GM19324 (cell line): ENCODE data around the gene CTSA.

Experiments
- ATAC-seq: cut with Tn5 transposase; IDR thresholded peaks from one replicate; pipeline ENCODE4 v1.9.1; 2021; ENCODE audit warnings: mild to moderate bottlenecking, moderate library complexity; ENCODE audit not compliant: unreplicated experiment, low FRiP score

Gene CTSA

DNA sequence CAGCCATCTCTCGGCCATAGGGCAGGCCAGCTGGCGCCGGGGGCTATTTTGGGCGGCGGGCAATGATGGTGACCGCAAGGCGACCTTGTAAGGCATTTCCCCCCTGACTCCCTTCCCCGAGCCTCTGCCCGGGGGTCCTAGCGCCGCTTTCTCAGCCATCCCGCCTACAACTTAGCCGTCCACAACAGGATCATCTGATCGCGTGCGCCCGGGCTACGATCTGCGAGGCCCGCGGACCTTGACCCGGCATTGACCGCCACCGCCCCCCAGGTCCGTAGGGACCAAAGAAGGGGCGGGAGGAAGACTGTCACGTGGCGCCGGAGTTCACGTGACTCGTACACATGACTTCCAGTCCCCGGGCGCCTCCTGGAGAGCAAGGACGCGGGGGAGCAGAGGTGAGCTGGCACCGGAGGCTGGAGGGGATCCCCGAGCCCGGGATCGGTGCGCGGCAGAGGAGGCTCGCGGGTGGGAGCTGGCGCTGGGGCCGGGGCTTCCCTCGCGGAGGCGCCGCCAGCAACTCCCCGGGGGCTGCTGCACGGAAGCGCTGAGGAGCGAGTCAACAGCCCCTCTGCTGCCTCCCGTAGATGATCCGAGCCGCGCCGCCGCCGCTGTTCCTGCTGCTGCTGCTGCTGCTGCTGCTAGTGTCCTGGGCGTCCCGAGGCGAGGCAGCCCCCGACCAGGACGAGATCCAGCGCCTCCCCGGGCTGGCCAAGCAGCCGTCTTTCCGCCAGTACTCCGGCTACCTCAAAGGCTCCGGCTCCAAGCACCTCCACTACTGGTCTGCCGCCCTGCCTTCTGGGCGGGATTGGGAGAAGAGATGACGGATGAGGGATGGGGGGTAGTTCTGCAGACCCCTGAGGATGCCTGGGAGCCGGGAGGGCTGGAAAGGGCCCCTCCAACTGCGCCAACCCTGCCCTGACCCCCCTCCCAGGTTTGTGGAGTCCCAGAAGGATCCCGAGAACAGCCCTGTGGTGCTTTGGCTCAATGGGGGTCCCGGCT is at the start of gene CTSA, which contains the start of gene NEURL2:
Gene CTSA, plus strand, starts transcription at position 351 of the 999 bp plus-strand sequence. Its CDS starts 234 bp downstream, at position 585.
Gene NEURL2, minus strand, starts transcription at position 224 of the 999 bp plus-strand sequence. Its CDS starts 217 bp downstream, at position 7.
- ATAC-seq = peak; percentile 84

DNA sequence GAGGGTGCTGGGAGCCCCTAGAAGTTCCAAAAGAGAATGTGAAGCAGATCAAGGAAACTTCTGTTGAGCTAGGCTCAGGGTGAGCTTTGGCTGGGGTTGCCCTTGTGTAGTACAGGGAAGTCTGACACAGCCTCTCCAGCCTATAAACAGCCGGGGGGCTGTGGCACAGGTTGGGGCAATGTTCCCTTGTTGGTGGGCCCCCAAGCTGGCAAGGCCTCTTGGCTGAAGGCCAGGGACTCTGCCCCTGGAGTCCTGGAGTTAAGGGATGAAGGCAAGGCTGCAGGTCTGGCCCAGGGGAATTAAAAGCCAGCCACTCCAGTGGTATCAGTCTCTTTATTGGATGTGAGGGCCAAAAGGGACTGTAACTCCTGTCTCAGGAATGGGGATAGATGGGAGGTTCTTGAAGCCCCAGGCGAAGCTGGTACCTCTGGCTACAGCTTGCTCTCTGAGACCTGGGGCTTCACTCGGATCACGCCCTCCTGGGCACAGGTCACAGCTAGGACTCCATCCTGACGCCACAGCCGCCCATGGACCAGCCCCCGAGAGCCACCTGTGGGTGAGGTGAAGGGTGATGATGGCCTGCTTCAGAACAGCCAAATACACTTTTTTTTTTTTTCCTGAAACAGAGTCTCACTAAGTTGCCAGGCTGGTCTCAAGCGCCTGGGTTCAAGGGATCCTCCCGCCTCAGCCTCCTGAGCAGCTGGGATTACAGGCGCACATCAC is 49.6 kb upstream of the CTSA start:
- ATAC-seq = no peak

DNA sequence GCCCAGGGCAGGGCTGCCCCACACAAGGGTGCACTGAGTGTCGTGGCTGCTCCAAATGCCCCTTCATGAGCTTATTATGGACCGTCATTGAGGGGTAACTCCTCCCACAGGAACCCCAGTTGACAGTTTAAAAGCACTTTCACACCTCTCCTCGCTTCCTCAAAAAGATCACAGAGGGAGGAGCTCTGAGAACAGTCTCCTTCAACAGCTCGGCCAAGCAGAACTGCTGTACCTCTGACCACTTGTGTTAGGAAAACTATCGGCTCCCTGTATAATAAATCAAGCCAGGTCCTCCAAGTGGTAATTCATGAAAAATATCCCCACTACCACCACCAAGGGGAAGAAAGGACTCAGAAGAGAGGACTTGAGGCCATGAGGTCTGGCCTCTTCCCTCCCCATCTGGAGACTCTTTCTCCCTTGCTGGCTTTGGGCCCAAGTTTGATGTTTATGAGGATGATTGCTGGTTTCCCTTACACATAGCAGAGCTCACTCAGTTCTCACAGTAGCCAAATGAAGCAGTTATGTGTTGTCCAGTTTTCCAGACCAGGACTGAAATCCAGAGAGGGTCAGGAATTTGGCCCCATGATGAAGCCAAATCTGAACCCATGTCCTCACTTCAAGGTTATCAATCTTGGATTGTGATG is 48.8 kb upstream of the CTSA start:
- no peak for ATAC-seq

DNA sequence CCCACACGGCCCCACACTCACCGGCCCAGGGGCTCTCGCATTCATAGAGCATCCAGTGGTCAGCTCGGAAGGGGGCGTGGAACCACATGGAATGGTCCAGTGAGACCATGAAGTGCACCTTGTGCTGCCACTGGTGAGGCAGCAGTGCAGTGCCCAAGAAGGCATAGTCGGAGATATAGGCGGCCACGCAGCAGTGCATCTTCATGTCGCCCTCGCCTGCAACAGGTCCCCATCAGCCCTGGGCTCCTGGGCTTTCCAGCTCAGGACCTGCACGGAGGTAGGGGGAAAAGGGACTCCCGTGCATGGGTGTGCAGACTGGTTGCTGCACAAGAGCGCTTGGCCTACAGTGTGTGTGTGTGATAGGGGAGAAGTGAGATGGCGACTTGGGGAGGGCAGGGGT is 47.6 kb upstream of the CTSA start:
- ATAC-seq = no peak

DNA sequence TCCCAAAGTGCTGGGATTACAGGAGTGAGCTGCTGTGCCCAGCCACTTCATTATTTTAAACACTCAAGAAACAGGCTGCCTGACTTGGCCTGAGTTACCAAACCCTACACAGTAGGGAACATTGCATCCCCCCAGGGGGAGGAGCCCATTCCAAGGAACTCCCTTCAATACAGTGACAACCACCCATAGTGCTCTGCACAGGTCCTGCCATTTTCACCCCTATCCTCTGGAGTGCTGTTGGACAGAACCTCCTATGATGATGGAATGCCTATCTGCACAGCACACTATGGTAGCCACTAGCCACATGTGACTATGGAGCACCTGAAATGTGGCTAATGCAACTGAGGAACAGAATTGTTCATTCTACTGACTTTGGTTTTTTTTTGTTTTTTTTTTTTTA is 45.7 kb upstream of the CTSA start:
- no peak for ATAC-seq

DNA sequence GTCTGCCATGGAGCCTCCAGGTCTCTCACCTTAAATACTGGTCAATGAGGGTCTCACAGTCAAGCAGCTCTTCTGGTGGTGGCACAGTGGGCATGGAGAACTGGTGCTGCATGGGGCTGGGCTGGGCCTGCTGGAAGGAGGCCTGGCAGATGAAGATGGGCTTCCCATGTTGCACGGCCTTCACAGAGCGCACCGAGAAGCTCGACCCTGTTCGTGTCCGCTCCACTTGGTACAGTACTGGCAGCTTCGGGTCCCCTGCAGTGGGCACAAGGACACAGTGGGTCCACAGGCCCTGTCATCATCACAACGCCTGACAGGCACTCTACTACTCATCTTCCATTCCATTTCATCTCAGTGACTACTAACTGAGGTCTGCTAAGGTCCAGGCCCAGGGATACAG is 42.7 kb upstream of the CTSA start:
- no peak for ATAC-seq

DNA sequence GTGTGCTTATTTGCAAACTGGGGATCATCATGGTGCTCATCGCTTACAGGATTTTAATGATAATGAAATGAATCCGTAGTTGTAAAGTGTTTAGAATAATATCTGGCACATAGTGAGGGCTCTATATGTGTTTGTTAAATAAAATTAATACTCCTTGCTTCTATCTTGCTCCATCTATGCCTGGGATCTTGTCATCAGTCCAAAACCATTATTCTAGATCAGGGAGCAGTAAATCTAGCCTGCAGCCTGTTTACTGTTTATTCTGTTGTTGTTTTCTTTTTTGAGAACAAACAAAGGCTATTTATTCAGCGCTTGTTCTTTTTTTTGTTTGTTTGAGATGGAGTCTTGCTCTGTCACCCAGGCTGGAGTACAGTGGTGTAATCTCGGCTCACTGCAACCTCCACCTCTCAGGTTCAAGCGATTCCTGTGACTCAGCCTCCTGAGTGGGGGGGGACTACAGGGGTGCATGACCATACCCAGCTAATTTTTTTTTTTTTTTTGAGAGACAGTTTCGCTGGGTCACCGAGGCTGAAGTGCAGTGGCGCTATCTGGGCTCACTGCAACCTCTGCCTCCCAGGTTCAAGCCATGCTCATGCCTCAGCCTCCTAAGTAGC is 42.1 kb upstream of the CTSA start:
- ATAC-seq = no peak

DNA sequence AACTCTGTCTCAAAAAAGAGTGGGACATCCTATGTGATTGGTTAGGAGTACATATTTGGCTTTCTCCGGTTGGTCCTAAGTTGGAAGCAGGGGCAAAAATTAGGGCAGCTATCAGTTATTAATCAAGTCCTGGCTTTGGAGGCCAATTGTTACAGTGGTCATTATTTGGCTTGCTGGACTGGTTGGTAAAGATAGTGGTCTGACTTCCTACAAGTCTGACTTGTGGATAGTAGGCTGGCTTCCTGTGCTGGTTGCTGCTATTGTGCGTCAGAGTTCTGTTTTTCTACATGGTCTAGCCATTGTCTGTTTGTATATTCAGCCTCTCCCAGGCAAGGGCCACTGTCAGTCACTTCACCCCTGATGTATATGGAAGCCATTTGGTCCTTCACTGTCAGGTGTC is 40.9 kb upstream of the CTSA start:
- ATAC-seq = no peak

DNA sequence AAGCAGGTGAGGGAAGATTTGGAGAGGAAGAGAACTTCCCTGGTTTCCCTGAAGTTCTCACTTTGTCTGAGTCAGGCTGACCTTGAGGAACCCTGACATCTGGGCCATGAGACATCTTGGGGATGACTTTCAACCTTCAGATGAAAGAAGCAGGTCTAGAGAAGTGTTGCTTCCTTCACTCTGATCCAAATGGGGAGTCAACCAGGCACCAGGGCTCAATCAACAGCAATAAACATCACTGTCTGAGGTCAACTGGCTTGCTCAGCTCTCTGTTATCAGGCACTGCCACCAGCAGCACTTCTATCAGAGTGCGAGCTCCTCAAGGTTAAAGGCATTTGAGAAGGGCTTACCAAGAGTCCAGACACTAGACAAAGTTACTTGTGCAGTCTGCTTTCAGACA is 40.2 kb upstream of the CTSA start:
- ATAC-seq = no peak

DNA sequence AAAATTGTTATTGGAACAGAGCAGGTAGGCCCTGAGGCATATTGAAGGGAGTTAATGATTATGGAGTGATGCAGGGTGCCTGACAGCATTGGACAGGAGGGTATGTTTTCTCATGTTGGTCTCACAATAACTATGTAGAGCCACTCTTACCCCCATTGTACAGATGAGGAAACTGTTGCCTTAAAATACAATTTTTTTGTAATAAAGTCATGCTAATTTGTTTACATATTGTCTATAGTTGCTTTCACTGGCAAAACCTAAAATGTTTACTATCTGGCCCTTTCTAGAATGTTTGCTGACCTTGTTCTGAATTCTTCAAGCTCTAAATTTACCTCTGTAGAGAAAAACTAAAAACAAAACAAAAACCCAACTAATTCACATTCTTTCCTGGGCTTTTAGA is 39.6 kb upstream of the CTSA start:
- no peak for ATAC-seq

DNA sequence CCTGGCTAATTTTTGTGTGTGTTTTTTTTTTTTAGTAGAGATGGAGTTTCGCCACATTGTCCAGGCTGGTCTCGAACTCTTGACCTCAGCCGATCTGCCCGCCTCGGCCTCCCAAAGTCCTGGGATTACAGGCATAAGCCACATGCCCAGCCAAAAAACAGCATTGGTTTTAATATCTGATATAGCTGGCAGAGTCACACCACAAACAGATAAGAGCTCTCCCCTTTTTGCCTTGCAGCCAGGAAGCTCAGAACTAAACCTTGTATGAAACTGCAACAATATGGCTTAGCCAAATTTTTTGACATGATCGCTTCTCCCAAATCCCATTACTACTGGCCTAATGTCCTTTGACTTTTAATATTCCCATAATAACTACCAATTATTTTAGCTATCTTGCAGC is 38.8 kb upstream of the CTSA start:
- no peak for ATAC-seq

DNA sequence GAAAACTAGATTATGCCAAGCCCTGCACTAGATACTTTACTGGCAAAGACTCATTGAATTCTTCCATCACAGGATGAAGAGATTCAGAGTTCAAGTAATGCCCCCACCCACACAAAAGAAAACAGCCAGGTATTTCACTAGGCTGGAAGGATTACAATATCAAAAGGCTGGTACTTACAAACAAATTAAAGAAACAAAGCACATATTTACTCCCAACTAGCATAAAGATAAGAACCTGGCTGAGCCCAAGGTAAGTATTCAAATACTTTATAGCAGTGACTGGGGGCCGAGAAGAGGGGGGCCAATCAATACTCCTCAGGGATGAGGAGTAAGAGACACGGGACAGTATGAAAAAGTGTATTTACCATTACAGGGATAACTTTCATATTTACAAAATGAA is 37.7 kb upstream of the CTSA start:
- ATAC-seq = no peak

DNA sequence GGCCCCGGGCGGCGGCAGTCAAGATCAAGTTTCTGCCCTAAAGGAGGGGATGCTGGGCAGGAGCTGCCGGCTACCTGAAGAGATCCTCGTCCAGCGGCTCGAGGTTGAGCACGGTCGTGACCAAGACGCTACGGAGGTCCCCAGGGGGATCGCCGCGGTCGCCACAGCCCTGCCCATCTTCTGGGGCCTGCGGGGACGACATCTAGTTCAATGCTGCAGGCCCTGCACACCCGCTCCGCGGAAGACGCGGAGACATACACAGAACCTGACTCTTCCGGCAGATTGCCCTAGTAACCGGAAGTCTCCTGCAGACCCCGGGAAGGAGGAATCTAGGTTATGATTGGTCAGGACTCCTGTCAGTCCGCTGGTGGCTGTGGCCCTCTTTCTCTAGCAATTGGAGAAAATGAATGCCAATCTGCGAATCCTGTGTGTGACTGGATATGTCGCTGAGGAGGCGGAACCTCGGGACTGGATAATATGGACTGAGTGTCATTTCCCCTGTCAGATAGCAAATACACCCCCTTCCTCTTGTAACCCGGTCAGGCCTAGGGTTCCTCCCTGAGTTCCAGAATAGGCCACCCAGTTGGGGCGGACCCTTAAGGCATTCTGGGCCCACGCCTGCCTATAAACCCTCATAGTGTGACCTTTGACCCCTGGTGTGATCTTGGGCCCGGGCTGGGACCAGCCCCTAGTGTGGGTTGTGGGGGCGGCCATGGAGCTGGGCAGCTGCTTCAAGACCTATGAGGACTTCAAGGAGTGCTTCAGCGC is 33.8 kb upstream of the CTSA start, which contains the start of the genes ACOT8 and ZSWIM3:
Gene ACOT8, minus strand, starts transcription at position 279 of the 768 bp plus-strand sequence. Its CDS starts 77 bp downstream, at position 202.
Gene ZSWIM3, plus strand, starts transcription at position 501 of the 768 bp plus-strand sequence. Its CDS starts 212 bp downstream, at position 713.
- ATAC-seq = peak; percentile 96

DNA sequence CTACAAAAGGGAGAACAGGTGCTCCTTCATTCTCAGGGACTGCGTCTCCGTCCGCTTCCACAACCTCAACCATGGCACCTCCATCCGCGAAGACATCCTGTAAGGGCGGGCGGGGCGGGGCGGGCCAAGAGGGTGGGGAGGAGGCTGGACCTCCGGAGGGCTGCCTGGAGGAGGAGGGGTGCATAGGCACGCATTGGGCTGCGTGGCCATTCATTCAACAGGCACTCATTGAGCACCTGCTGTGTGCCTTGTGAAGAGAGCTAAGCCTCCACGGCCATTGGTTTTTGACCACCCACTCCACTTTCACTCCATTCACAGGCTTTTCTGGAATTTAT is 33.3 kb upstream of the CTSA start:
- ATAC-seq = peak; percentile 17

DNA sequence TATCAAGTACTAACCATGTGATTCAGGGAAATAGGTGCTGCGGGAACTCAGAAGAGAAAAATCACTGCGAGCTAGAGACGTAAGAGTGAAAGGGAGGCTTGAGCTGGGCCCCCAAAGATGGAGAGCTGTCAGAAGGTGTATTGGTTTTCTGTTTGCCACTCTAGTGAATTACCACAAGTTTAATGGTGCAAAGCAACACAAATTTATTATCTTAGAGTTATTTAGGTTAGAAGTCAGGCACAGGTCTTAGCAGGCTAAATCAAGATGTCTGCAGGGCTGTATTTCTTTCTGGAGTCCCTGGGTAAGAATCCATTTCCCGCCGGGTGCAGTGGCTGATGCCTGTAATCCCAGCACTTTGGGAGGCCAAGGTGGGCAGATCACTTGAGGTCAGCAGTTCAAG is 31.2 kb upstream of the CTSA start:
- ATAC-seq = no peak

DNA sequence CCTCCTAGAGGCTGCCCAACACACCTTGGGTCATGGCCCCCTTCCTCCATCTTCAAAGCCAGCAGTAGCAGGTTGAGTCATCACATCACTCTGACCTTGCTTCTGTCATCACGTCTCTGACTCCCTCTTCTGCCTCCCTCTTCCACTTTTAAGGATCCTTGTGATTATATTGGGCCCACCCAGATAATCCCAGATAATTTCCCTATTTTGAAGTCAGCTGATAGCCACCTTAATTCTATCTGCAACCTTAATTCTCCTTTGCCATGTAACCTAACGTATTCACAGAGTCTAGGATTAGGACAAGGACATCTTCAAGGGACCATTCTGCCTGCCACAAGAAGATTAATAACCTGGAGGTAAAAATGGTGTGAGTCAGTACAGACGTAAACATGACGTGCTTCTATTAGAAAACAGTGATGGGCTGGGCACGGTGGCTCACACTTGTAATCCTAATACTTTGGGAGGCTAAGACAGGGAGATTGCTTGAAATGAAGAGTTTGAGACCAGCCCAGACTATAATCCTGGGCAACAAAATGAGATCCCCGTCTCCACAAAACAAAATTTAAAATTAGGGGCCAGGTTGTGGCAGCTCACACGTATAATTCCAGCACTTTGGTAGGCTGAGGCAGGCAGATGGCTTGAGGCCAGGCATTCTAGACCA is 30.4 kb upstream of the CTSA start:
- no peak for ATAC-seq

DNA sequence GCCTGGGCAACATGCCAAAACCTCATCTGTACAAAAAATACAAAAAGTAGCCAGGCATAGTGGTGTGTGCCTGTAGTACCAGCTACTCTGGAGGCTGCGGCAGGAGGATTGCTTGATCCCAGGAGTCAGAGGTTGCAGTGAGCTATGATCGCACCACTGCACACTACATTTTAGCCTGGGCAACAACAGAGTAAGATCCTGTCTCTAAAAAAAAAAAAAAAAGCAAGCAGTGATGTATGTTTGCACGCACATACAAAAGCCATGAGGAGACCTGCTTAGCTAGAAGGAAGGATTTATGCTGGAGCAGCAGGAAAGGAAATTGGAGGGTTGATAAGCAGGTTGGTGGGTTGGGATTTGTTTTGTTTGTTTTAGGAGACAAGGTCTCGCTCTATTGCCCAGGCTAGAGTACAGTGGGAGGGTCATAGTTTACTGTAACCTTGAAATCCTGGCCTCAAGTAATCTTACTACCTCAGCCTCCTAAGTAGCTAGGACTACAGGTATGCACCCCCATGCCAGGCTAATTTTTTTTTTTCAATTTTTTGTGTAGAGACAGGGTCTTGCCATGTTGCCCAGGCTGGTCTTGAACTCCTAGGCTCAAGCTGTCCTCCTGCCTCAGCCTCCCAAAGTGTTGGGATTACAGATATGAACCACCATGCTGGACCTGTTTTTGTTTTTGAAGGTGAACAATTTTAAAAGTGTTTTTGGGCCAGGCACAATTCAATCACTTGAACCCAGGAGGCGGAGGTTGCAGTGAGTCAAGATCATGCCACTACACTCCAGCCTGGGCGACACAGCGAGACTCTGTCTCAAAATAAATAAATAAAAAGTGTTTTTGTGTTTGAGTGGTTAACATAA is 29.7 kb upstream of the CTSA start:
- ATAC-seq = no peak
